OCI-LY1 (cell line): ENCODE measurements around the gene SCIN.

Experiments
- H2AFZ ChIP-seq: fragments of 200-600 bp; sonication (generic), shearing (Covaris generic); 2 replicates; pipeline ENCODE4 v1.6.0; 2014; ENCODE audit warnings: antibody characterized with exemption, mild to moderate bottlenecking, low read length
- H3F3A ChIP-seq: fragments of 200-600 bp; sonication (generic), shearing (Covaris generic); 2 replicates; pipeline ENCODE4 v1.6.0; 2014; ENCODE audit warnings: mild to moderate bottlenecking, antibody characterized with exemption, low read length, moderate library complexity; ENCODE audit not compliant: insufficient read depth
- H3K27ac ChIP-seq: fragments of 200-600 bp; sonication (generic); 2 replicates; pipeline ENCODE4 v1.5.1; 2014; ENCODE audit warnings: low read length, mixed run types, mild to moderate bottlenecking, low read depth; ENCODE audit not compliant: poor library complexity, severe bottlenecking
- H3K27me3 ChIP-seq: fragments of 200-600 bp; sonication (generic); 2 replicates; pipeline ENCODE4 v1.6.0; 2014; ENCODE audit warnings: antibody characterized with exemption, mild to moderate bottlenecking, low read length, moderate library complexity; ENCODE audit not compliant: insufficient read depth
- H3K36me3 ChIP-seq: fragments of 200-600 bp; sonication (generic); 2 replicates; pipeline ENCODE4 v1.6.1; 2014; ENCODE audit warnings: mild to moderate bottlenecking, antibody characterized with exemption, low read length, moderate library complexity, mixed read lengths; ENCODE audit not compliant: insufficient read depth
- H3K4me1 ChIP-seq: fragments of 200-600 bp; sonication (generic); 2 replicates; pipeline ENCODE4 v1.5.1; 2014; ENCODE audit warnings: mild to moderate bottlenecking, low read length, moderate library complexity; ENCODE audit not compliant: insufficient read depth, severe bottlenecking
- H3K4me2 ChIP-seq: fragments of 200-600 bp; sonication (generic), shearing (Covaris generic); 2 replicates; pipeline ENCODE4 v1.6.1; 2014; ENCODE audit warnings: low read length
- H3K4me3 ChIP-seq: fragments of 200-600 bp; sonication (generic); 2 replicates; pipeline ENCODE4 v1.5.1; 2014; ENCODE audit warnings: low read length, low read depth, mild to moderate bottlenecking, mixed read lengths; ENCODE audit not compliant: poor library complexity, severe bottlenecking
- H3K79me2 ChIP-seq: fragments of 200-600 bp; shearing (Covaris generic); 2 replicates; pipeline ENCODE4 v1.6.1; 2016; ENCODE audit warnings: mixed run types, low read length, mixed read lengths; ENCODE audit not compliant: insufficient read depth
- H3K9ac ChIP-seq: fragments of 200-600 bp; sonication (generic), shearing (Covaris generic); 2 replicates; pipeline ENCODE4 v1.6.1; 2014; ENCODE audit warnings: mild to moderate bottlenecking, low read length, mixed read lengths
- H3K9me2 ChIP-seq: fragments of 200-600 bp; sonication (generic), shearing (Covaris generic); 2 replicates; pipeline ENCODE4 v1.6.1; 2014; ENCODE audit warnings: low read depth, mild to moderate bottlenecking, low read length, mixed read lengths
- H3K9me3 ChIP-seq: fragments of 200-600 bp; shearing (Covaris generic); 2 replicates; pipeline ENCODE4 v1.6.1; 2014; ENCODE audit warnings: low read length, mixed read lengths
- H4K20me1 ChIP-seq: fragments of 200-600 bp; sonication (generic), shearing (Covaris generic); 2 replicates; pipeline ENCODE4 v1.6.0; 2016; ENCODE audit warnings: mild to moderate bottlenecking, low read length; ENCODE audit not compliant: insufficient read depth
- CTCF ChIP-seq: fragments of 200-600 bp; sonication (generic), shearing (Covaris generic); IDR thresholded peaks from 2 replicates; pipeline ENCODE4 v1.5.1; 2017; ENCODE audit warnings: mild to moderate bottlenecking, antibody characterized with exemption, low read length, moderate library complexity, mixed read lengths
- EZH2 ChIP-seq: fragments of 200-600 bp; sonication (generic), shearing (Covaris generic); IDR thresholded peaks from 2 replicates; pipeline ENCODE4 v1.8.0; 2017; ENCODE audit warnings: borderline replicate concordance, mixed run types, mild to moderate bottlenecking, antibody characterized with exemption, low read length, moderate library complexity, mixed read lengths

The SCIN gene

GRCh38 chr7:12706900-12707536 is 136.5 kb downstream of the SCIN start:
- Histone ChIP-seq H3K27me3 (no peaks in the 10 kb centered on the region), H3F3A (no peaks in the 10 kb centered on the region), H3K9ac (no peak overlapping the region), H3K9me2 (no peaks in the 10 kb centered on the region), H3K36me3 (no peaks in the 10 kb centered on the region), H3K4me3 (no peak overlapping the region), H2AFZ (no peak overlapping the region), H3K9me3 (no peaks in the 10 kb centered on the region), H3K27ac (no peak overlapping the region), H3K4me1 (no peaks in the 10 kb centered on the region), H3K79me2 (no peaks in the 10 kb centered on the region), H4K20me1 (no peaks in the 10 kb centered on the region), H3K4me2 (no peak overlapping the region)
- TF ChIP-seq EZH2 (no peak), CTCF (no peak)

DNA sequence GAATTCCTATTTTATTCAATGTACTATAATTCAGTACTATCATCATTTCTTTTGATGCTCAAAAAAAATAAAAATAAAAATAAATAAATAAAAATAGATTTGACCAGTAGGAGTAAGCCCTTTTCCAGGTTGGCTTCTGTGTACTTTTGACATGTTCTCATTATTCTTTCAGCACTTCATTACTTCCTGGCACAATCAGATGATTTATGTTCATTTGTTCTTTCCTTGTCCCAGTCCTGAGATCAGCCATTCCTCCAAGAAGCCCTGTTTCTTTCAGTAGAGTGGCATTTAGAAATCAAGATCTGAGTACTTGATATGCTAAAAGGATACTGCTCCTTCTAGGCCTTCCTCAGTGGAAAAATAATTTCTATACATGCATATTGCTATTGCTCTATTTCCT is 137.8 kb downstream of the SCIN start:
- H4K20me1 ChIP-seq = no peaks in the 10 kb centered on the region
- no peak overlapping the region for H3K4me2 ChIP-seq
- H3K36me3 ChIP-seq = no peaks in the 10 kb centered on the region
- H2AFZ ChIP-seq = no peak overlapping the region
- H3K9me3 ChIP-seq = no peaks in the 10 kb centered on the region
- H3K79me2 ChIP-seq = no peaks in the 10 kb centered on the region
- no peak overlapping the region for H3K9ac ChIP-seq
- no peaks in the 10 kb centered on the region for H3K9me2 ChIP-seq
- TF ChIP-seq EZH2 (no peak), CTCF (no peak)
- no peaks in the 10 kb centered on the region for H3K4me1 ChIP-seq
- no peak overlapping the region for H3K4me3 ChIP-seq
- no peaks in the 10 kb centered on the region for H3F3A ChIP-seq
- H3K27ac ChIP-seq = no peak overlapping the region
- no peaks in the 10 kb centered on the region for H3K27me3 ChIP-seq
